Hepatocyte (in vitro differentiated cells): ENCODE measurements around the gene TESMIN. TPM values are rescaled to one million over a fixed set of nuclear protein-coding genes. Genes with fewer than 3 reads are reported as not detected.

Experiments
- DNase-seq: peaks from one replicate; pipeline ENCODE4 v3.0.0-alpha.2; 2016; ENCODE audit warnings: low spot score
- H2AFZ ChIP-seq: fragments of 200-600 bp; sonication (generic); 2 replicates; pipeline ENCODE4 v1.6.0; 2016; ENCODE audit warnings: antibody characterized with exemption, mild to moderate bottlenecking
- H3K27ac ChIP-seq: fragments of 200-600 bp; sonication (generic); 2 replicates; pipeline ENCODE4 v1.5.1; 2016; ENCODE audit warnings: mild to moderate bottlenecking
- H3K27me3 ChIP-seq: fragments of 200-600 bp; sonication (generic); 2 replicates; pipeline ENCODE4 v1.6.1; 2016
- H3K36me3 ChIP-seq: fragments of 200-600 bp; sonication (generic); replicated peaks from 2 replicates; pipeline ENCODE4 v1.5.1; 2016; ENCODE audit warnings: low read depth; ENCODE audit not compliant: insufficient read depth
- H3K4me1 ChIP-seq: fragments of 200-600 bp; sonication (generic); 2 replicates; pipeline ENCODE4 v1.5.1; 2016; ENCODE audit warnings: mild to moderate bottlenecking, moderate library complexity; ENCODE audit not compliant: insufficient read depth
- H3K4me2 ChIP-seq: fragments of 200-600 bp; sonication (generic); 2 replicates; pipeline ENCODE4 v1.6.0; 2016
- H3K4me3 ChIP-seq: fragments of 200-600 bp; sonication (generic); 2 replicates; pipeline ENCODE4 v1.5.1; 2016; ENCODE audit warnings: mild to moderate bottlenecking
- H3K79me2 ChIP-seq: fragments of 200-600 bp; sonication (generic); 2 replicates; pipeline ENCODE4 v1.6.0; 2017; ENCODE audit warnings: mild to moderate bottlenecking
- H3K9me2 ChIP-seq: fragments of 200-600 bp; sonication (generic); replicated peaks from 2 replicates; pipeline ENCODE4 v1.6.0; 2017; ENCODE audit warnings: mild to moderate bottlenecking; ENCODE audit not compliant: insufficient read depth
- H3K9me3 ChIP-seq: fragments of 200-600 bp; sonication (generic); 2 replicates; pipeline ENCODE4 v1.5.1; 2016; ENCODE audit warnings: low read depth, mild to moderate bottlenecking
- H4K20me1 ChIP-seq: fragments of 200-600 bp; sonication (generic); 2 replicates; pipeline ENCODE4 v1.6.0; 2016; ENCODE audit warnings: mild to moderate bottlenecking; ENCODE audit not compliant: insufficient read depth, poor library complexity, severe bottlenecking
- EZH2 ChIP-seq: fragments of 200-600 bp; sonication (generic); IDR thresholded peaks from 2 replicates; pipeline ENCODE4 v1.6.1; 2016; ENCODE audit warnings: antibody characterized with exemption, mild to moderate bottlenecking, borderline replicate concordance
- EZH2phosphoT487 ChIP-seq: fragments of 200-600 bp; sonication (generic); IDR thresholded peaks from one replicate; pipeline ENCODE4 v1.6.1; 2018; ENCODE audit warnings: antibody characterized with exemption, mild to moderate bottlenecking, low read depth, moderate library complexity; ENCODE audit not compliant: unreplicated experiment, severe bottlenecking
- WGBS: methylation state at CpG from one replicate; pipeline ENCODE4 v1.1.6; 2016; ENCODE audit warnings: low lambda C conversion rate; ENCODE audit errors: missing lambda C conversion rate; 5-methylcytosine and 5-hydroxymethylcytosine counted together
- polyA plus RNA-seq: library from polyadenylated mRNA; unstranded; fragments of >200 nt; fragmentation: Nextera tagmentation; extraction: Ambion mirVana; gene quantifications from 2 replicates; pipeline ENCODE4 v1.2.1, GENCODE V29; 2016
- total RNA-seq: library from RNA; depleted of rRNA; stranded (reverse); fragments of >200 nt; gene quantifications from 2 replicates; pipeline ENCODE4 v1.2.3, GENCODE V29; 2014
- TF ChIP-seq, protein P1 (sequence below): fragments of 200-600 bp; sonication (generic); IDR thresholded peaks from 2 replicates; pipeline ENCODE4 v1.5.1; 2016; ENCODE audit warnings: antibody characterized with exemption, mild to moderate bottlenecking; ENCODE audit not compliant: poor library complexity

Gene TESMIN
- total and polyA plus RNA-seq, 2 experiments from 2014 or later, result 1.5 to 6.7 TPM

GRCh38 chr11:68782711-68783110, 31.4 kb upstream of the TESMIN start:
- Histone ChIP-seq H3K36me3 (no peaks in the 10 kb centered on the region), H3K9me2 (no peaks in the 10 kb centered on the region), H3K4me2 (no peak overlapping the region), H2AFZ (no peak overlapping the region), H3K79me2 (no peaks in the 10 kb centered on the region), H3K9me3 (no peaks in the 10 kb centered on the region), H4K20me1 (no peaks in the 10 kb centered on the region), H3K4me3 (no peak overlapping the region), H3K27me3 (no peaks in the 10 kb centered on the region), H3K27ac (no peak overlapping the region), H3K4me1 (no peaks in the 10 kb centered on the region)
- DNase-seq, result no peak
- TF ChIP-seq EZH2 (no peak), EZH2phosphoT487 (no peak)
- TF ChIP-seq, protein P1, sequence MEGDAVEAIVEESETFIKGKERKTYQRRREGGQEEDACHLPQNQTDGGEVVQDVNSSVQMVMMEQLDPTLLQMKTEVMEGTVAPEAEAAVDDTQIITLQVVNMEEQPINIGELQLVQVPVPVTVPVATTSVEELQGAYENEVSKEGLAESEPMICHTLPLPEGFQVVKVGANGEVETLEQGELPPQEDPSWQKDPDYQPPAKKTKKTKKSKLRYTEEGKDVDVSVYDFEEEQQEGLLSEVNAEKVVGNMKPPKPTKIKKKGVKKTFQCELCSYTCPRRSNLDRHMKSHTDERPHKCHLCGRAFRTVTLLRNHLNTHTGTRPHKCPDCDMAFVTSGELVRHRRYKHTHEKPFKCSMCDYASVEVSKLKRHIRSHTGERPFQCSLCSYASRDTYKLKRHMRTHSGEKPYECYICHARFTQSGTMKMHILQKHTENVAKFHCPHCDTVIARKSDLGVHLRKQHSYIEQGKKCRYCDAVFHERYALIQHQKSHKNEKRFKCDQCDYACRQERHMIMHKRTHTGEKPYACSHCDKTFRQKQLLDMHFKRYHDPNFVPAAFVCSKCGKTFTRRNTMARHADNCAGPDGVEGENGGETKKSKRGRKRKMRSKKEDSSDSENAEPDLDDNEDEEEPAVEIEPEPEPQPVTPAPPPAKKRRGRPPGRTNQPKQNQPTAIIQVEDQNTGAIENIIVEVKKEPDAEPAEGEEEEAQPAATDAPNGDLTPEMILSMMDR, result no peak
- 97% methylated on average over 26 of the region's 26 CpGs for WGBS

GRCh38 chr11:68780829-68781228, 29.5 kb upstream of the TESMIN start:
- H3K27ac ChIP-seq, result no peak overlapping the region
- DNase-seq, result peak; percentile 40

DNA sequence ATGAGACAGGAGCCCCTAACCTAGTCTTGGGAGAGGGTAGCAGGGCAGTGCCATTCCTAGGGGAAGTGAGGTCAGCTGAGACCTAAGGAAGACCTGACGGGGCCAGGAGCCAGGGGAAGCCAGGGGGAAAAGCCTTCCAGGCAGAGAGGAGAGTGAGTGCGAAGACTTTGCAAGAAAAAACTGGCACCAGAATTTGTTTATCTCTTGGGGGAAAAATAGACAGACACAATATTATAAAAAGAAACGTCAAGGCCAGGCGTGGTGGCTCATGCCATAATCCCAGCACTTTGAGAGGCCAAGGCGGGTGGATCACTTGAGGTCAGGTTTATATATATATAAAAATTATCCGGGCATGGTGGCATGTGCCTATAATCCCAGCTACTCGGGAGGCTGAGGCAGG, 26.9 kb upstream of the TESMIN start:
- Histone ChIP-seq H3K27me3 (no peaks in the 10 kb centered on the region), H3K27ac (no peak overlapping the region), H2AFZ (no peak overlapping the region), H3K4me3 (no peak overlapping the region), H3K9me2 (no peaks in the 10 kb centered on the region), H3K9me3 (no peaks in the 10 kb centered on the region), H3K36me3 (no peaks in the 10 kb centered on the region), H4K20me1 (no peaks in the 10 kb centered on the region), H3K4me2 (no peak overlapping the region), H3K79me2 (no peaks in the 10 kb centered on the region), H3K4me1 (no peaks in the 10 kb centered on the region)
- no peak for DNase-seq
- TF ChIP-seq, protein P1, result no peak
- TF ChIP-seq EZH2phosphoT487 (no peak), EZH2 (no peak)
- whole genome bisulfite sequencing, result 91% methylated on average over 7 of the region's 7 CpGs

More at GRCh38 chr11:68780829-68781228, 29.5 kb upstream of the TESMIN start:
- no peaks in the 10 kb centered on the region for H3K79me2 ChIP-seq
- H3K9me2 ChIP-seq, result no peaks in the 10 kb centered on the region
- H3K4me2 ChIP-seq, result no peak overlapping the region
- H3K36me3 ChIP-seq, result no peaks in the 10 kb centered on the region
- TF ChIP-seq EZH2phosphoT487 (no peak), EZH2 (no peak)
- TF ChIP-seq, protein P1, result no peak
- no peak overlapping the region for H3K4me3 ChIP-seq
- H4K20me1 ChIP-seq, result no peaks in the 10 kb centered on the region
- no peaks in the 10 kb centered on the region for H3K27me3 ChIP-seq
- no peak overlapping the region for H2AFZ ChIP-seq
- no peaks in the 10 kb centered on the region for H3K4me1 ChIP-seq
- 50% methylated on average over 4 of the region's 4 CpGs for WGBS
- H3K9me3 ChIP-seq, result no peaks in the 10 kb centered on the region
